Stomach (tissue), 9 donors: ENCODE results near the gene MYPN. TPM values are rescaled to one million over a fixed set of nuclear protein-coding genes. Genes with fewer than 3 reads are reported as not detected.
"Not testable (repeated sequence)": the region's sequence is repeated elsewhere in the genome, so short reads cannot be mapped to it uniquely, and the experiment has no call there.

ENCODE experiments used
- DNase-seq, 2 donors: peaks; one replicate each; pipeline versions ENCODE4 v3.0.0 to v3.0.0-alpha.2; 2013 to 2019
- H3K27ac ChIP-seq, 5 donors: fragments of 200-600 bp in 4 of 5; sonication (generic) in 4 of 5; one replicate each; pipeline ENCODE4 v1.5.1; 2013 to 2019; ENCODE audit warnings: mild to moderate bottlenecking in 1 of 5, moderate library complexity in 1 of 5
- H3K27me3 ChIP-seq, 3 donors: fragments of 200-600 bp; sonication (generic); one replicate each; pipeline ENCODE4 v1.5.1; 2017 to 2019; ENCODE audit warnings: mixed run types in 1 of 3
- H3K36me3 ChIP-seq, 4 donors: fragments of 200-600 bp; sonication (generic); 1 replicate in 3 of 4; 2 replicates in 1 of 4; pipeline ENCODE4 v1.5.1; 2016 to 2019
- H3K4me1 ChIP-seq, 4 donors: fragments of 200-600 bp; sonication (generic); one replicate each; pipeline ENCODE4 v1.5.1; 2016 to 2019
- H3K4me3 ChIP-seq, 4 donors: fragments of 200-600 bp; sonication (generic) in 3 of 4; one replicate each; pipeline ENCODE4 v1.5.1; 2016 to 2019; ENCODE audit warnings: mild to moderate bottlenecking in 1 of 4
- H3K9me3 ChIP-seq, 4 donors: fragments of 200-600 bp; sonication (generic); one replicate each; pipeline ENCODE4 v1.5.1; 2016 to 2019
- EP300 ChIP-seq: sonication (generic); formaldehyde crosslinking; IDR thresholded peaks from one replicate; pipeline ENCODE4 v1.6.1; 2017; ENCODE audit warnings: antibody characterized with exemption
- POLR2A ChIP-seq, 4 donors: fragments of 450-650 bp; IDR thresholded peaks; one replicate each; pipeline ENCODE4 v1.6.1; 2016; ENCODE audit warnings: antibody characterized with exemption in 4 of 4, control low read depth in 2 of 4, mild to moderate bottlenecking in 1 of 4, moderate library complexity in 1 of 4
- POLR2AphosphoS5 ChIP-seq, 3 donors: sonication (generic); formaldehyde crosslinking; IDR thresholded peaks; one replicate each; pipeline ENCODE4 v1.6.1; 2016; ENCODE audit warnings: antibody characterized with exemption in 3 of 3
- WGBS, 5 donors: extraction: QIAGEN DNeasy Blood & Tissue Kit in 3 of 5; methylation state at CpG; one replicate each; pipeline versions ENCODE4 v1.1.5 to v1.1.7; 2013 to 2018; 5-methylcytosine and 5-hydroxymethylcytosine counted together
- intact Hi-C: fragments of 100-400 bp; cut with DNase I; formaldehyde crosslinking; loops from one replicate; pipeline ENCODE4 v1.15.1; 2023; ENCODE audit warnings: low total_unique reads
- polyA plus RNA-seq, 3 donors: library from polyadenylated mRNA; stranded (reverse); fragments of 200-250 nt; gene quantifications; one replicate each; pipeline ENCODE4 v1.2.3, GENCODE V29; 2013
- total RNA-seq, 5 donors: library from RNA; depleted of rRNA; stranded (reverse); fragments of >200 nt; gene quantifications; one replicate each; pipeline versions ENCODE4 v1.1.0 to v1.2.3, GENCODE V29; 2014 to 2016
- TF ChIP-seq, protein P1 (sequence below), 7 experiments: fragments of 450-650 bp in 4 of 7; fragments of 200-600 bp in 3 of 7; sonication (generic) in 3 of 7; IDR thresholded peaks; one replicate each; pipeline ENCODE4 v1.5.1; 2016 to 2019; ENCODE audit warnings: antibody characterized with exemption in 7 of 7, control low read depth in 2 of 7, mild to moderate bottlenecking in 1 of 7
- donor health status: healthy with polysubstance abuse.
- donor health status: Bipolar disorder and iron deficiency.
- donor health status: healthy.

Gene MYPN
- total and polyA plus RNA-seq, 8 donors = 0.06 to 0.76 (median 0.40) TPM; not detected in 4

DNA sequence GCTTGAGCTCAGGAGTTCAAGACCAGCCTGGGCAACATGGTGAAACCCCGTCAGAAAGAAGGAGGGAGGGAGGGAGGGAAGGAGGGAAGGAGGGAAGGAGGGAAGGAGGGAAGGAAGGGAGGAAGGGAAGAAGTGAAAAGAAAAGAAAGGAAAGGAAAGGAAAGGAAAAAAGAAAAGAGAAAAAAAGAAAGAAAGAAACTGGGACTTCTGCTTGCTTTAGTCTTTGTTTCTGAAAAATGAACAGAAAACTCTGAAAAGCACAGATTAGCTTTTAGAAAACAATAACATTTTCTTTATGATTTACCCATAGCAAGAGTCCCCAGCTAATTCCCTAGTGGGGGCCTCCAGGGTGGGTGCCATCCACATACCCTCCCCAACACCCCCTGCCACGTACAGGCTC lies 75.8 kb downstream of the MYPN start:
- WGBS, 5 donors = 43 to 62% (median 52%) methylated on average over 2 of the region's 2 CpGs
- Histone ChIP-seq H3K27me3 (no peaks in the 10 kb centered on the region), H3K4me1 (no peaks in the 10 kb centered on the region), H3K4me3 (no peak overlapping the region), H3K27ac (no peak overlapping the region), H3K36me3 (no peaks in the 10 kb centered on the region), H3K9me3 (no peaks in the 10 kb centered on the region)
- TF ChIP-seq EP300 (no peak), POLR2AphosphoS5 (IDR thresholded peaks at IDR 0.05) (no peak), POLR2A (IDR thresholded peaks at IDR 0.05) (no peak)
- TF ChIP-seq, protein P1, sequence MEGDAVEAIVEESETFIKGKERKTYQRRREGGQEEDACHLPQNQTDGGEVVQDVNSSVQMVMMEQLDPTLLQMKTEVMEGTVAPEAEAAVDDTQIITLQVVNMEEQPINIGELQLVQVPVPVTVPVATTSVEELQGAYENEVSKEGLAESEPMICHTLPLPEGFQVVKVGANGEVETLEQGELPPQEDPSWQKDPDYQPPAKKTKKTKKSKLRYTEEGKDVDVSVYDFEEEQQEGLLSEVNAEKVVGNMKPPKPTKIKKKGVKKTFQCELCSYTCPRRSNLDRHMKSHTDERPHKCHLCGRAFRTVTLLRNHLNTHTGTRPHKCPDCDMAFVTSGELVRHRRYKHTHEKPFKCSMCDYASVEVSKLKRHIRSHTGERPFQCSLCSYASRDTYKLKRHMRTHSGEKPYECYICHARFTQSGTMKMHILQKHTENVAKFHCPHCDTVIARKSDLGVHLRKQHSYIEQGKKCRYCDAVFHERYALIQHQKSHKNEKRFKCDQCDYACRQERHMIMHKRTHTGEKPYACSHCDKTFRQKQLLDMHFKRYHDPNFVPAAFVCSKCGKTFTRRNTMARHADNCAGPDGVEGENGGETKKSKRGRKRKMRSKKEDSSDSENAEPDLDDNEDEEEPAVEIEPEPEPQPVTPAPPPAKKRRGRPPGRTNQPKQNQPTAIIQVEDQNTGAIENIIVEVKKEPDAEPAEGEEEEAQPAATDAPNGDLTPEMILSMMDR (IDR thresholded peaks at IDR 0.05) = no peak
- no peak for DNase-seq
- intact Hi-C loops = no loop called here

DNA sequence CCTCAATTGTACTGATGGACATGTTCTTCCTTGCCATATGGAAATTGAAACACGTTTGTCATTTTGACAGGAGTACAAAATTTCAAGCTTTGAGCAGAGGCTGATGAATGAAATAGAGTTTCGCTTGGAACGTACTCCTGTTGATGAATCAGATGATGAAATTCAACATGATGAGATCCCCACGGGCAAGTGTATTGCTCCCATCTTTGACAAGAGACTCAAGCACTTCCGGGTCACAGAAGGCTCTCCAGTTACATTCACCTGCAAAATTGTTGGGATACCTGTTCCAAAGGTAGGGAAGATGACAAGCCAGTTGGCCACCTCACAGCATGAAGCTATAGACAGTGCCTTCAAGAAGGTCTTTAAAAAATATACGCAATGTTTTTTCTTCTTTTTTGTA lies 79.5 kb downstream of the MYPN start:
- H3K4me1 ChIP-seq = no peaks in the 10 kb centered on the region
- no peaks in the 10 kb centered on the region for H3K36me3 ChIP-seq
- intact Hi-C loops = no loop called here
- H3K4me3 ChIP-seq = no peak overlapping the region
- WGBS, 5 donors = 86 to 92% (median 91%) methylated on average over 6 of the region's 6 CpGs
- H3K27me3 ChIP-seq = peaks cover 0 to 4% (median 0%) of the 10 kb centered on the region in 3 donors
- DNase-seq = no peak
- TF ChIP-seq EP300 (no peak), POLR2A (IDR thresholded peaks at IDR 0.05) (no peak), POLR2AphosphoS5 (IDR thresholded peaks at IDR 0.05) (no peak)
- no peak overlapping the region for H3K27ac ChIP-seq
- H3K9me3 ChIP-seq = no peaks in the 10 kb centered on the region

DNA sequence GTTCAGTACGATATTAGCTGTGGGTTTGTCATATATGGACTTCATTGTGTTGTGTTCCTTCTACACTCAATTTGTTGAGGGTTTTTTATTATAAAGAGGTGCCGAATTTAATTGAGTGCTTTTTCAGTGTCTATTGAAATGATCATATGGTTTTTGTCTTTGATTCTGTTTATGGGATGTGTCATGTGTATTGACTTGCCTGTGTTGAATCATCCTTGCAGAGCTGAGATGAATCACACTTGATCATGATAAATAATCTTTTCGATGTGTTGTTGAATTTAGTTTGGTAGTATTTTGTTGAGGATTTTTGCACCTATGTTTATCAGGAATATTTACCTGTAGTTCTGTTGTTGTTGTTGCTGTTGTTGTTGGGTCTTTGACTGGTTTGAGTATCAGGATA lies 82.8 kb downstream of the MYPN start:
- 79 to 89% (median 84%) methylated on average over 3 of the region's 3 CpGs for WGBS, 5 donors
- no peak overlapping the region for H3K27ac ChIP-seq
- TF ChIP-seq EP300 (no peak), POLR2A (IDR thresholded peaks at IDR 0.05) (no peak), POLR2AphosphoS5 (IDR thresholded peaks at IDR 0.05) (no peak)
- TF ChIP-seq, protein P1 (IDR thresholded peaks at IDR 0.05) = no peak
- no peaks in the 10 kb centered on the region for H3K9me3 ChIP-seq
- no peaks in the 10 kb centered on the region for H3K4me1 ChIP-seq
- no peak overlapping the region for H3K4me3 ChIP-seq
- no peaks in the 10 kb centered on the region for H3K36me3 ChIP-seq
- peaks cover 0 to 4% (median 0%) of the 10 kb centered on the region in 3 donors for H3K27me3 ChIP-seq
- no peak for DNase-seq
- intact Hi-C loops = no loop called here

DNA sequence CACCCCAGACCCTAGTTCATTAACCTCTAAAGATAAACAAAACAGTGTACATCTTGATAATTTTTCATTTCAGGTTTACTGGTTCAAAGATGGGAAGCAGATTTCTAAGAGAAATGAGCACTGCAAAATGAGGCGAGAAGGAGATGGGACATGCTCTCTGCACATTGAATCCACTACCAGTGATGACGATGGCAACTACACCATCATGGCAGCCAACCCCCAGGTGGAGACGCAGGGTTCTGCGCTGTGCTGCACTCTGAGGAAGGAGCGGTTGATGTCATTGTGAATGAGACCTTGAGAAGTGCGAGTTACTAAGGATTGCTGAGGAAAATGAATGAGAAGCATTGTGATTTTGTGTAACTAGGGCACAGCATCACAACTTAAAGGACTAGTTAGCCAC lies 85.0 kb downstream of the MYPN start:
- Histone ChIP-seq H3K27ac (no peak overlapping the region), H3K27me3 (peaks cover 0 to 12% (median 0%) of the 10 kb centered on the region in 3 donors), H3K9me3 (no peaks in the 10 kb centered on the region), H3K4me3 (no peak overlapping the region), H3K4me1 (no peaks in the 10 kb centered on the region), H3K36me3 (no peaks in the 10 kb centered on the region)
- TF ChIP-seq POLR2AphosphoS5 (IDR thresholded peaks at IDR 0.05) (no peak), EP300 (no peak), POLR2A (IDR thresholded peaks at IDR 0.05) (no peak)
- TF ChIP-seq, protein P1 (IDR thresholded peaks at IDR 0.05) = no peak
- intact Hi-C loops = no loop called here
- DNase-seq = no peak
- WGBS, 5 donors = 73 to 93% (median 83%) methylated on average over 6 of the region's 6 CpGs

DNA sequence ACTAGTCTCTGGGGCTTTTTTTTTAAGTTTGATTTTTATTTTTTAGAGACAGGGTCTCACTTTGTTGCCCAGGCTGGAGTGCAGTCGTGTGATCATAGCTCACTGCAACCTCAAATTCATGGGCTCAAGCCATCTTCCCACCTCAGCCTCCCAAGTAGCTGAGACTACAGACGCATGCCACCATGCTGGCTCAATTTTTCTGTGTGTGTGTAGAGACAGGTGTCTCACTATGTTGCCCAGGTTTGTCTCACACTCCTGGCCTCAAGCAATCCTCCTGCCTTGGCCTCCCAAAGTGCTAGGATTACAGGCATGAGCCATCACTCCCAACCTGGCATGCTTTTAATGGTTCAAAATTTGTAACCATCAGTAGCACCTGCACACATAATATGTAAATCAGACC lies 86.5 kb downstream of the MYPN start:
- H3K27ac ChIP-seq, H3K4me1 ChIP-seq, H3K9me3 ChIP-seq, H3K4me3 ChIP-seq, H3K36me3 ChIP-seq, DNase-seq, intact Hi-C loops: not testable (repeated sequence)
- 66 to 92% (median 90%) methylated on average over 2 of the region's 2 CpGs for WGBS, 5 donors
- H3K27me3 ChIP-seq = peaks cover 0 to 23% (median 0%) of the 10 kb centered on the region in 3 donors
